ENCODE data around the gene ACTN3. TPM values are rescaled to one million over a fixed set of nuclear protein-coding genes. Genes with fewer than 3 reads are reported as not detected.

The ACTN3 gene
- under 1 TPM in 1 of 2 experiments, not detected in 1; 0.07 TPM for total RNA-seq

- intact Hi-C loops (cut with micrococcal nuclease) = loop anchor here (1.0 to 10.0 kb wide), 6 partner anchors 36 to 408 kb away; partner anchors contain the start of genes BBS1, PC, RBM14 and RBM4
- Mint-ChIP-seq H3K36me3 (ENCODE audit: low read depth) (peaks cover 3% of the 10 kb centered on the region), H3K27ac (peak within 1 kb of the TSS; percentile 30), H3K4me3 (peak within 1 kb of the TSS; percentile 75), H3K4me1 (ENCODE audit: low read depth) (peaks cover 18% of the 10 kb centered on the region), H3K27me3 (ENCODE audit: low read depth) (no peaks in the 10 kb centered on the region), H3K9me3 (no peaks in the 10 kb centered on the region)
- peak; percentile 14 for DNase-seq
- CTCF ChIA-PET = interaction anchor here (0.6 to 2.1 kb wide), 9 partner anchors 21 to 393 kb away, joined by 3 to 6 read pairs (median 3); partner anchors contain the start of gene MRPL11
Observed at GRCh38 chr11:66546368-66546965, at the start of gene ACTN3. Gene ACTN3, plus strand, starts transcription at chr11:66546903. Its CDS starts 35 bp downstream, at chr11:66546938.

GRCh38 chr11:66497206-66497605 lies 49.5 kb upstream of the ACTN3 start:
- peaks cover 23% of the 10 kb centered on the region for H3K36me3 Mint-ChIP-seq (ENCODE audit: low read depth)
- no peaks in the 10 kb centered on the region for H3K27me3 Mint-ChIP-seq (ENCODE audit: low read depth)
- intact Hi-C loops (cut with micrococcal nuclease) = no loop called here
- no peak overlapping the region for H3K27ac Mint-ChIP-seq
- CTCF ChIA-PET = interaction anchor here (0.6 to 1.1 kb wide), 2 partner anchors 11 to 207 kb away, joined by 3 read pairs; no protein-coding TSS in a partner anchor
- no peaks in the 10 kb centered on the region for H3K9me3 Mint-ChIP-seq
- H3K4me1 Mint-ChIP-seq (ENCODE audit: low read depth) = no peaks in the 10 kb centered on the region
- no peak overlapping the region for H3K4me3 Mint-ChIP-seq
- no peak for DNase-seq

- no peaks in the 10 kb centered on the region for H3K4me1 Mint-ChIP-seq (ENCODE audit: low read depth)
- no peaks in the 10 kb centered on the region for H3K27me3 Mint-ChIP-seq (ENCODE audit: low read depth)
- H3K4me3 Mint-ChIP-seq = no peak overlapping the region
- H3K9me3 Mint-ChIP-seq = no peaks in the 10 kb centered on the region
- no peak overlapping the region for H3K27ac Mint-ChIP-seq
- intact Hi-C loops (cut with micrococcal nuclease) = no loop called here
- peaks cover 22% of the 10 kb centered on the region for H3K36me3 Mint-ChIP-seq (ENCODE audit: low read depth)
- CTCF ChIA-PET = no interaction called here
- no peak for DNase-seq
Observed at GRCh38 chr11:66498506-66498905, 48.2 kb upstream of the ACTN3 start.

- DNase-seq = no peak
- CTCF ChIA-PET = no interaction called here
- Mint-ChIP-seq H3K9me3 (no peaks in the 10 kb centered on the region), H3K27me3 (ENCODE audit: low read depth) (no peaks in the 10 kb centered on the region), H3K27ac (no peak overlapping the region), H3K36me3 (ENCODE audit: low read depth) (peaks cover 11% of the 10 kb centered on the region), H3K4me3 (no peak overlapping the region), H3K4me1 (ENCODE audit: low read depth) (peaks cover 3% of the 10 kb centered on the region)
- intact Hi-C loops (cut with micrococcal nuclease) = no loop called here
Observed at GRCh38 chr11:66505276-66505816, 41.4 kb upstream of the ACTN3 start.

- no peak overlapping the region for H3K27ac Mint-ChIP-seq
Observed at GRCh38 chr11:66509131-66509561, 37.6 kb upstream of the ACTN3 start.

GRCh38 chr11:66510271-66510989 lies 36.3 kb upstream of the ACTN3 start, which contains the start of gene BBS1:
Gene BBS1, plus strand, starts transcription at chr11:66510635. Its CDS starts 25 bp downstream, at chr11:66510660.
- CTCF ChIA-PET = interaction anchor here (0.9 to 1.1 kb wide), 2 partner anchors 43 to 92 kb away, joined by 3 read pairs; no protein-coding TSS in a partner anchor
- intact Hi-C loops (cut with micrococcal nuclease) = loop anchor here (1.0 to 2.0 kb wide), 3 partner anchors 36 to 168 kb away; partner anchors contain the start of genes ACTN3, PELI3 and ZDHHC24
- H3K4me1 Mint-ChIP-seq (ENCODE audit: low read depth) = peaks cover 15% of the 10 kb centered on the region
- no peaks in the 10 kb centered on the region for H3K9me3 Mint-ChIP-seq
- peak within 1 kb of the TSS; percentile 89 for H3K4me3 Mint-ChIP-seq
- H3K27ac Mint-ChIP-seq = no peak within 1 kb of the TSS
- peak; percentile 85 for DNase-seq
- no peaks in the 10 kb centered on the region for H3K27me3 Mint-ChIP-seq (ENCODE audit: low read depth)
- H3K36me3 Mint-ChIP-seq (ENCODE audit: low read depth) = peaks cover 10% of the 10 kb centered on the region

More at GRCh38 chr11:66509131-66509561, 37.6 kb upstream of the ACTN3 start:
- Mint-ChIP-seq H3K4me3 (no peak overlapping the region), H3K36me3 (ENCODE audit: low read depth) (peaks cover 10% of the 10 kb centered on the region), H3K9me3 (no peaks in the 10 kb centered on the region), H3K4me1 (ENCODE audit: low read depth) (peaks cover 15% of the 10 kb centered on the region), H3K27me3 (ENCODE audit: low read depth) (no peaks in the 10 kb centered on the region)
- intact Hi-C loops (cut with micrococcal nuclease) = no loop called here
- CTCF ChIA-PET = interaction anchor here (0.6 to 1.3 kb wide), 2 partner anchors 70 to 370 kb away, joined by 3 read pairs; no protein-coding TSS in a partner anchor
- no peak for DNase-seq

GRCh38 chr11:66510990-66511339 lies 35.7 kb upstream of the ACTN3 start:
- no peak for DNase-seq
- Mint-ChIP-seq H3K27me3 (ENCODE audit: low read depth) (no peaks in the 10 kb centered on the region), H3K9me3 (no peaks in the 10 kb centered on the region), H3K4me1 (ENCODE audit: low read depth) (peaks cover 15% of the 10 kb centered on the region), H3K4me3 (peak overlapping the region; percentile 89), H3K36me3 (ENCODE audit: low read depth) (peaks cover 11% of the 10 kb centered on the region), H3K27ac (no peak overlapping the region)
- CTCF ChIA-PET = interaction anchor here (0.9 to 1.1 kb wide), 2 partner anchors 43 to 93 kb away, joined by 3 read pairs; no protein-coding TSS in a partner anchor
- intact Hi-C loops (cut with micrococcal nuclease) = loop anchor here (1.0 to 2.0 kb wide), 3 partner anchors 36 to 167 kb away; partner anchors contain the start of genes ACTN3, PELI3 and ZDHHC24

GRCh38 chr11:66523611-66524010 lies 23.1 kb upstream of the ACTN3 start:
- peaks cover 19% of the 10 kb centered on the region for H3K36me3 Mint-ChIP-seq (ENCODE audit: low read depth)
- intact Hi-C loops (cut with micrococcal nuclease) = no loop called here
- H3K27me3 Mint-ChIP-seq (ENCODE audit: low read depth) = no peaks in the 10 kb centered on the region
- no peak for DNase-seq
- no peaks in the 10 kb centered on the region for H3K9me3 Mint-ChIP-seq
- no peaks in the 10 kb centered on the region for H3K4me1 Mint-ChIP-seq (ENCODE audit: low read depth)
- no peak overlapping the region for H3K4me3 Mint-ChIP-seq
- CTCF ChIA-PET = no interaction called here
- no peak overlapping the region for H3K27ac Mint-ChIP-seq

- H3K36me3 Mint-ChIP-seq (ENCODE audit: low read depth) = peaks cover 17% of the 10 kb centered on the region
- CTCF ChIA-PET = no interaction called here
- intact Hi-C loops (cut with micrococcal nuclease) = no loop called here
- H3K4me1 Mint-ChIP-seq (ENCODE audit: low read depth) = no peaks in the 10 kb centered on the region
- no peak for DNase-seq
- no peaks in the 10 kb centered on the region for H3K9me3 Mint-ChIP-seq
- no peak overlapping the region for H3K4me3 Mint-ChIP-seq
- H3K27ac Mint-ChIP-seq = no peak overlapping the region
- H3K27me3 Mint-ChIP-seq (ENCODE audit: low read depth) = no peaks in the 10 kb centered on the region
Observed at GRCh38 chr11:66524304-66525040, 22.2 kb upstream of the ACTN3 start.

GRCh38 chr11:66529069-66529468 lies 17.6 kb upstream of the ACTN3 start:
- Mint-ChIP-seq H3K27ac (no peak overlapping the region), H3K4me3 (no peak overlapping the region), H3K4me1 (ENCODE audit: low read depth) (no peaks in the 10 kb centered on the region), H3K27me3 (ENCODE audit: low read depth) (no peaks in the 10 kb centered on the region), H3K36me3 (ENCODE audit: low read depth) (peaks cover 2% of the 10 kb centered on the region), H3K9me3 (no peaks in the 10 kb centered on the region)
- CTCF ChIA-PET = no interaction called here
- intact Hi-C loops (cut with micrococcal nuclease) = no loop called here
- no peak for DNase-seq

- H3K27ac Mint-ChIP-seq = no peak overlapping the region
- no peaks in the 10 kb centered on the region for H3K36me3 Mint-ChIP-seq (ENCODE audit: low read depth)
- no peak for DNase-seq
- H3K4me3 Mint-ChIP-seq = no peak overlapping the region
- no peaks in the 10 kb centered on the region for H3K9me3 Mint-ChIP-seq
- intact Hi-C loops (cut with micrococcal nuclease) = no loop called here
- CTCF ChIA-PET = no interaction called here
- no peaks in the 10 kb centered on the region for H3K4me1 Mint-ChIP-seq (ENCODE audit: low read depth)
- no peaks in the 10 kb centered on the region for H3K27me3 Mint-ChIP-seq (ENCODE audit: low read depth)
Observed at GRCh38 chr11:66529655-66530054, 17.0 kb upstream of the ACTN3 start.

All from activated naive CD4-positive, alpha-beta T cell treated with anti-CD3 and anti-CD28 coated beads for 36 hours (primary cell).